ENCODE measurements around the gene CTNNAL1. TPM values are rescaled to one million over a fixed set of nuclear protein-coding genes. Genes with fewer than 3 reads are reported as not detected.
A peak's percentile ranks its signal among the peaks of the same experiment; 100 is the strongest.

Gene CTNNAL1
- total and polyA plus RNA-seq, 9 of the 15 experiments (the other 6 are each of a cell fraction or from before 2014, with no cell fraction given) = 23.2 to 78.0 (median 46.7) TPM

DNA sequence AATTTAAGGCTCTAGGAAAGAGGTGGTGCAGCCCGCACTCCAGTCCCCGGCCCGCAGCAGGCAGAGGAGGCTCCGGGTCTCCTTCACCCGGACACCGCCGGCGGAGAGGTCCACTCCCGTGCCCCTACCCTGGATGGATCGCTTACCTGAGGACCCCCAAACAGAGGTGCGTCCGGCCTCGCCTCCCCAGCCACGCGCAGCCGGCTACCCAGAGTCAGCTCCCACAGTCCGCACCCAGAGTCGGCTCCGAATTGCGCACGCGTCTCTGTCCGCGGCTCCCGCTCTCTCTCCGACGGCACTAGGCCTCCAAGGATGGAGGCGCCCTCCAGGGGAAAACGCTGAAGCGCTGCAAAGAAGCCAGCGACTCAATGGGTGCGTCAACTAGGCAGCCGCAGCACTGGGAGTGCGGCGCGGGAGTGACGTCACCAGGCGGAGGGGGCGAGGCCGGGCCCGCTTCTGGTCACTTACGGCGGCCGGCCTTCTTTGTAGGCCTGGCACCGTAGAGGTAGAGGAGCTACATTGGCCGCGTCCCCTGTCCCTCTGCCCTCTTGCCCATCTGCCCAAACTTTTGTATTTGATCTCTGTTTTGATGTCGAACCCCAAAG is 79.5 kb downstream of the CTNNAL1 start, which contains the start of gene ELP1 (continued):
- TF ChIP-seq, protein P1, sequence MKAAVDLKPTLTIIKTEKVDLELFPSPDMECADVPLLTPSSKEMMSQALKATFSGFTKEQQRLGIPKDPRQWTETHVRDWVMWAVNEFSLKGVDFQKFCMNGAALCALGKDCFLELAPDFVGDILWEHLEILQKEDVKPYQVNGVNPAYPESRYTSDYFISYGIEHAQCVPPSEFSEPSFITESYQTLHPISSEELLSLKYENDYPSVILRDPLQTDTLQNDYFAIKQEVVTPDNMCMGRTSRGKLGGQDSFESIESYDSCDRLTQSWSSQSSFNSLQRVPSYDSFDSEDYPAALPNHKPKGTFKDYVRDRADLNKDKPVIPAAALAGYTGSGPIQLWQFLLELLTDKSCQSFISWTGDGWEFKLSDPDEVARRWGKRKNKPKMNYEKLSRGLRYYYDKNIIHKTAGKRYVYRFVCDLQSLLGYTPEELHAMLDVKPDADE (conservative IDR thresholded peaks at IDR 0.05; ENCODE audit: control insufficient read depth, low read depth, low read length) = peak; percentile 54; the same call in 1 of the 2 replicates
- no peak for TF ChIP-seq ZNF174 (CRISPR knock-in tag; IDR thresholded peaks at IDR 0.05)
- TF ChIP-seq KDM1A (IDR thresholded peaks at IDR 0.05) = no peak
- no peak for TF ChIP-seq BRCA1 (IDR thresholded peaks at IDR 0.05)
- no peak for TF ChIP-seq BRCA1 (CRISPR knock-in tag; IDR thresholded peaks at IDR 0.05)
- no peak for TF ChIP-seq ZNF57 (CRISPR knock-in tag; IDR thresholded peaks at IDR 0.05)
- no peak for TF ChIP-seq RBM34 (IDR thresholded peaks at IDR 0.05; ENCODE audit: borderline replicate concordance, insufficient read depth, low read length)
- TF ChIP-seq ZNF165 (CRISPR knock-in tag; IDR thresholded peaks at IDR 0.05; ENCODE audit: borderline replicate concordance) = no peak
- TF ChIP-seq, protein P2, sequence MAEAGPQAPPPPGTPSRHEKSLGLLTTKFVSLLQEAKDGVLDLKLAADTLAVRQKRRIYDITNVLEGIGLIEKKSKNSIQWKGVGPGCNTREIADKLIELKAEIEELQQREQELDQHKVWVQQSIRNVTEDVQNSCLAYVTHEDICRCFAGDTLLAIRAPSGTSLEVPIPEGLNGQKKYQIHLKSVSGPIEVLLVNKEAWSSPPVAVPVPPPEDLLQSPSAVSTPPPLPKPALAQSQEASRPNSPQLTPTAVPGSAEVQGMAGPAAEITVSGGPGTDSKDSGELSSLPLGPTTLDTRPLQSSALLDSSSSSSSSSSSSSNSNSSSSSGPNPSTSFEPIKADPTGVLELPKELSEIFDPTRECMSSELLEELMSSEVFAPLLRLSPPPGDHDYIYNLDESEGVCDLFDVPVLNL (CRISPR knock-in tag; IDR thresholded peaks at IDR 0.05; ENCODE audit: low read depth) = 0 out of 2 replicates have a peak, but pooled peaks have one; percentile 10
- TF ChIP-seq SLC30A9 (CRISPR knock-in tag; IDR thresholded peaks at IDR 0.05) = no peak
- no peak for TF ChIP-seq NFATC3 (IDR thresholded peaks at IDR 0.05)
- TF ChIP-seq HEY1 (CRISPR knock-in tag; IDR thresholded peaks at IDR 0.05; ENCODE audit: borderline replicate concordance) = no peak
- TF ChIP-seq, protein P3, sequence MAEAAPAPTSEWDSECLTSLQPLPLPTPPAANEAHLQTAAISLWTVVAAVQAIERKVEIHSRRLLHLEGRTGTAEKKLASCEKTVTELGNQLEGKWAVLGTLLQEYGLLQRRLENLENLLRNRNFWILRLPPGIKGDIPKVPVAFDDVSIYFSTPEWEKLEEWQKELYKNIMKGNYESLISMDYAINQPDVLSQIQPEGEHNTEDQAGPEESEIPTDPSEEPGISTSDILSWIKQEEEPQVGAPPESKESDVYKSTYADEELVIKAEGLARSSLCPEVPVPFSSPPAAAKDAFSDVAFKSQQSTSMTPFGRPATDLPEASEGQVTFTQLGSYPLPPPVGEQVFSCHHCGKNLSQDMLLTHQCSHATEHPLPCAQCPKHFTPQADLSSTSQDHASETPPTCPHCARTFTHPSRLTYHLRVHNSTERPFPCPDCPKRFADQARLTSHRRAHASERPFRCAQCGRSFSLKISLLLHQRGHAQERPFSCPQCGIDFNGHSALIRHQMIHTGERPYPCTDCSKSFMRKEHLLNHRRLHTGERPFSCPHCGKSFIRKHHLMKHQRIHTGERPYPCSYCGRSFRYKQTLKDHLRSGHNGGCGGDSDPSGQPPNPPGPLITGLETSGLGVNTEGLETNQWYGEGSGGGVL (CRISPR knock-in tag; IDR thresholded peaks at IDR 0.05) = no peak
- TF ChIP-seq, protein P4, sequence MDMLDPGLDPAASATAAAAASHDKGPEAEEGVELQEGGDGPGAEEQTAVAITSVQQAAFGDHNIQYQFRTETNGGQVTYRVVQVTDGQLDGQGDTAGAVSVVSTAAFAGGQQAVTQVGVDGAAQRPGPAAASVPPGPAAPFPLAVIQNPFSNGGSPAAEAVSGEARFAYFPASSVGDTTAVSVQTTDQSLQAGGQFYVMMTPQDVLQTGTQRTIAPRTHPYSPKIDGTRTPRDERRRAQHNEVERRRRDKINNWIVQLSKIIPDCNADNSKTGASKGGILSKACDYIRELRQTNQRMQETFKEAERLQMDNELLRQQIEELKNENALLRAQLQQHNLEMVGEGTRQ (CRISPR knock-in tag; IDR thresholded peaks at IDR 0.05) = no peak
- no peak for TF ChIP-seq SNIP1 (IDR thresholded peaks at IDR 0.05; ENCODE audit: low read depth)
- no peak for TF ChIP-seq PHF21A (IDR thresholded peaks at IDR 0.05; ENCODE audit: borderline replicate concordance, low read depth)
- peak; percentile 36; the same call in 1 of the 2 replicates for TF ChIP-seq DMBX1 (CRISPR knock-in tag; IDR thresholded peaks at IDR 0.05; ENCODE audit: borderline replicate concordance)
- TF ChIP-seq, protein P5, sequence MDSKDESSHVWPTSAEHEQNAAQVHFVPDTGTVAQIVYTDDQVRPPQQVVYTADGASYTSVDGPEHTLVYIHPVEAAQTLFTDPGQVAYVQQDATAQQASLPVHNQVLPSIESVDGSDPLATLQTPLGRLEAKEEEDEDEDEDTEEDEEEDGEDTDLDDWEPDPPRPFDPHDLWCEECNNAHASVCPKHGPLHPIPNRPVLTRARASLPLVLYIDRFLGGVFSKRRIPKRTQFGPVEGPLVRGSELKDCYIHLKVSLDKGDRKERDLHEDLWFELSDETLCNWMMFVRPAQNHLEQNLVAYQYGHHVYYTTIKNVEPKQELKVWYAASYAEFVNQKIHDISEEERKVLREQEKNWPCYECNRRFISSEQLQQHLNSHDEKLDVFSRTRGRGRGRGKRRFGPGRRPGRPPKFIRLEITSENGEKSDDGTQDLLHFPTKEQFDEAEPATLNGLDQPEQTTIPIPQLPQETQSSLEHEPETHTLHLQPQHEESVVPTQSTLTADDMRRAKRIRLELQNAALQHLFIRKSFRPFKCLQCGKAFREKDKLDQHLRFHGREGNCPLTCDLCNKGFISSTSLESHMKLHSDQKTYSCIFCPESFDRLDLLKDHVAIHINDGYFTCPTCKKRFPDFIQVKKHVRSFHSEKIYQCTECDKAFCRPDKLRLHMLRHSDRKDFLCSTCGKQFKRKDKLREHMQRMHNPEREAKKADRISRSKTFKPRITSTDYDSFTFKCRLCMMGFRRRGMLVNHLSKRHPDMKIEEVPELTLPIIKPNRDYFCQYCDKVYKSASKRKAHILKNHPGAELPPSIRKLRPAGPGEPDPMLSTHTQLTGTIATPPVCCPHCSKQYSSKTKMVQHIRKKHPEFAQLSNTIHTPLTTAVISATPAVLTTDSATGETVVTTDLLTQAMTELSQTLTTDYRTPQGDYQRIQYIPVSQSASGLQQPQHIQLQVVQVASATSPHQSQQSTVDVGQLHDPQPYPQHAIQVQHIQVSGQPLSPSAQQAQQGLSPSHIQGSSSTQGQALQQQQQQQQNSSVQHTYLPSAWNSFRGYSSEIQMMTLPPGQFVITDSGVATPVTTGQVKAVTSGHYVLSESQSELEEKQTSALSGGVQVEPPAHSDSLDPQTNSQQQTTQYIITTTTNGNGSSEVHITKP (IDR thresholded peaks at IDR 0.05; ENCODE audit: partially characterized antibody) = peak; percentile 40
